ENCODE results near the gene TMED3.

DNA sequence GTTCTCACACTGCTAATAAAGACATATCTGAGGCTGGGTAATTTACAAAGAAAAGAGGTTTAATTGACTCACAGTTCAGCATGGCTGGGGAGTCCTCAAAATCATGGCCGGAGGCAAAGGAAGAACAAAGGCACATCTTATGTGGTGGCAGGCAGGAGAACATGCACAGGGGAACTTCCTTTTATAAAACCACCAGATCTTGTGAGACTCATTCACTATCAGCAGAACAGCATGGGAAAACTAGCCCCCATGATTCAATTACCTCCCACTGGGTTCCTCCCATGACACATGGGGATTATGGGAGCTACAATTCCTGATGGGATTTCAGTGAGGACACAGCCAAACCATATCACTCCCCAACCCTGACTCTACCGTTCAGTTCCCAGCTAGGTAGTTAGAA lies 61.5 kb downstream of the TMED3 start:
- TF ChIP-seq, protein P1, sequence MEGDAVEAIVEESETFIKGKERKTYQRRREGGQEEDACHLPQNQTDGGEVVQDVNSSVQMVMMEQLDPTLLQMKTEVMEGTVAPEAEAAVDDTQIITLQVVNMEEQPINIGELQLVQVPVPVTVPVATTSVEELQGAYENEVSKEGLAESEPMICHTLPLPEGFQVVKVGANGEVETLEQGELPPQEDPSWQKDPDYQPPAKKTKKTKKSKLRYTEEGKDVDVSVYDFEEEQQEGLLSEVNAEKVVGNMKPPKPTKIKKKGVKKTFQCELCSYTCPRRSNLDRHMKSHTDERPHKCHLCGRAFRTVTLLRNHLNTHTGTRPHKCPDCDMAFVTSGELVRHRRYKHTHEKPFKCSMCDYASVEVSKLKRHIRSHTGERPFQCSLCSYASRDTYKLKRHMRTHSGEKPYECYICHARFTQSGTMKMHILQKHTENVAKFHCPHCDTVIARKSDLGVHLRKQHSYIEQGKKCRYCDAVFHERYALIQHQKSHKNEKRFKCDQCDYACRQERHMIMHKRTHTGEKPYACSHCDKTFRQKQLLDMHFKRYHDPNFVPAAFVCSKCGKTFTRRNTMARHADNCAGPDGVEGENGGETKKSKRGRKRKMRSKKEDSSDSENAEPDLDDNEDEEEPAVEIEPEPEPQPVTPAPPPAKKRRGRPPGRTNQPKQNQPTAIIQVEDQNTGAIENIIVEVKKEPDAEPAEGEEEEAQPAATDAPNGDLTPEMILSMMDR (conservative IDR thresholded peaks at IDR 0.05 in 1 of 2, IDR thresholded peaks at IDR 0.05 in 1 of 2; ENCODE audit: extremely low read depth in 1 of 2, insufficient read depth in 1 of 2, low read depth in 1 of 2, low read length in 2 of 2) = no peak
- TF ChIP-seq EZH2 (IDR thresholded peaks at IDR 0.05; ENCODE audit: borderline replicate concordance, low read length) = no peak

Measured in mammary epithelial cell (primary cell).